HepG2 (cell line): ENCODE measurements around the gene ZNF343. TPM values are rescaled to one million over a fixed set of nuclear protein-coding genes. Genes with fewer than 3 reads are reported as not detected.

Experiments
- CBX1 ChIP-seq: IDR thresholded peaks from one replicate; pipeline ENCODE4 v1.6.1; 2016; ENCODE audit warnings: antibody characterized with exemption, low read depth
- DNMT1 ChIP-seq: sonication (generic); formaldehyde crosslinking; IDR thresholded peaks from 2 replicates; pipeline ENCODE4 v1.5.1; 2020; ENCODE audit warnings: mild to moderate bottlenecking, missing genetic modification reagents
- FIP1L1 ChIP-seq: fragments of 200-400 bp; formaldehyde crosslinking; IDR thresholded peaks from 2 replicates; pipeline ENCODE4 v1.6.1; 2018; ENCODE audit warnings: low read depth, mild to moderate bottlenecking, low read length, moderate library complexity, borderline replicate concordance; ENCODE audit not compliant: insufficient read depth
- GLI4 ChIP-seq: sonication (generic); formaldehyde crosslinking; IDR thresholded peaks from 2 replicates; pipeline ENCODE4 v1.5.1; 2020; ENCODE audit warnings: missing genetic modification reagents, mild to moderate bottlenecking, moderate library complexity, borderline replicate concordance
- GZF1 ChIP-seq: sonication (generic); formaldehyde crosslinking; IDR thresholded peaks from 2 replicates; pipeline ENCODE4 v1.5.1; 2020; ENCODE audit warnings: mild to moderate bottlenecking, missing genetic modification reagents
- ISX ChIP-seq: sonication (generic); formaldehyde crosslinking; conservative IDR thresholded peaks from 2 replicates; pipeline ENCODE4 v1.5.0; 2020; ENCODE audit warnings: missing genetic modification reagents
- KDM1A ChIP-seq: IDR thresholded peaks from 2 replicates; pipeline ENCODE4 v1.6.1; 2016; ENCODE audit warnings: missing compliant biosample characterization
- NCOA1 ChIP-seq: sonication (generic); formaldehyde crosslinking; IDR thresholded peaks from 2 replicates; pipeline ENCODE4 v1.9.0; 2021; ENCODE audit warnings: missing genetic modification reagents
- RBM22 ChIP-seq: fragments of 200-400 bp; formaldehyde crosslinking; optimal IDR thresholded peaks from 2 replicates; pipeline ENCODE3; 2017; ENCODE audit warnings: mild to moderate bottlenecking, low read length, moderate library complexity
- SAP130 ChIP-seq: IDR thresholded peaks from 2 replicates; pipeline ENCODE4 v1.6.1; 2016; ENCODE audit warnings: low read depth
- STAT5B ChIP-seq: sonication (generic); formaldehyde crosslinking; IDR thresholded peaks from 2 replicates; pipeline ENCODE4 v1.4.0; 2020; ENCODE audit warnings: missing genetic modification reagents
- THYN1 ChIP-seq: sonication (generic); formaldehyde crosslinking; IDR thresholded peaks from 2 replicates; pipeline ENCODE4 v1.8.1; 2023; ENCODE audit warnings: low read depth, mild to moderate bottlenecking, moderate library complexity, missing genetic modification reagents, borderline replicate concordance
- XBP1 ChIP-seq: sonication (generic); formaldehyde crosslinking; IDR thresholded peaks from 2 replicates; pipeline ENCODE4 v1.5.0; 2020; ENCODE audit warnings: missing genetic modification reagents
- ZNF121 ChIP-seq: sonication (generic); formaldehyde crosslinking; IDR thresholded peaks from 2 replicates; pipeline ENCODE4 v1.5.0; 2020; ENCODE audit warnings: mild to moderate bottlenecking, missing genetic modification reagents
- ZNF225 ChIP-seq: sonication (generic); formaldehyde crosslinking; IDR thresholded peaks from 2 replicates; pipeline ENCODE4 v1.4.0; 2020; ENCODE audit warnings: mild to moderate bottlenecking, missing genetic modification reagents
- ZNF264 ChIP-seq: sonication (generic); formaldehyde crosslinking; IDR thresholded peaks from 2 replicates; pipeline ENCODE4 v1.4.0; 2020; ENCODE audit warnings: missing genetic modification reagents
- ZNF33B ChIP-seq: sonication (generic); formaldehyde crosslinking; IDR thresholded peaks from 2 replicates; pipeline ENCODE4 v1.5.1; 2020; ENCODE audit warnings: mild to moderate bottlenecking, missing genetic modification reagents
- ZNF713 ChIP-seq: sonication (generic); formaldehyde crosslinking; IDR thresholded peaks from 2 replicates; pipeline ENCODE4 v1.4.0; 2020; ENCODE audit warnings: mild to moderate bottlenecking, missing genetic modification reagents
- ZNF749 ChIP-seq: sonication (generic); formaldehyde crosslinking; IDR thresholded peaks from 2 replicates; pipeline ENCODE4 v1.8.0; 2022; ENCODE audit warnings: mild to moderate bottlenecking, missing genetic modification reagents, moderate library complexity, borderline replicate concordance
- polyA plus RNA-seq, 8 experiments: library from polyadenylated mRNA; depleted of rRNA in 3 of 8; stranded (reverse) in 7 of 8; unstranded in 1 of 8; fragments of >200 nt; fragmentation: Illumina TruSeq in 4 of 8; extraction: Trizol in 4 of 8; gene quantifications; 2 replicates each; pipeline versions ENCODE4 v1.2.1 to v1.2.3, GENCODE V29; 2011 to 2016; ENCODE audit warnings: low read depth in 4 of 8, missing spikeins in 1 of 8, mixed read lengths in 1 of 8; ENCODE audit not compliant: insufficient read depth in 1 of 8
- total RNA-seq, 5 experiments: library from RNA; depleted of rRNA; stranded (reverse); fragments of >200 nt; fragmentation: Illumina TruSeq; extraction: Trizol; gene quantifications; 2 replicates each; pipeline ENCODE4 v1.2.3, GENCODE V29; 2016; ENCODE audit warnings: low read depth in 1 of 5
- TF ChIP-seq, protein P1 (sequence below): sonication (generic); formaldehyde crosslinking; IDR thresholded peaks from 2 replicates; pipeline ENCODE4 v1.4.0; 2020; ENCODE audit warnings: missing genetic modification reagents
- TF ChIP-seq, protein P2 (sequence below): sonication (generic); formaldehyde crosslinking; IDR thresholded peaks from 2 replicates; pipeline ENCODE4 v1.8.0; 2022; ENCODE audit warnings: mild to moderate bottlenecking, missing genetic modification reagents, moderate library complexity
- TF ChIP-seq, protein P3 (sequence below): IDR thresholded peaks from 2 replicates; pipeline ENCODE4 v1.6.1; 2012; ENCODE audit warnings: inconsistent platforms
- TF ChIP-seq, protein P4 (sequence below): sonication (generic); formaldehyde crosslinking; IDR thresholded peaks from 2 replicates; pipeline ENCODE4 v1.4.0; 2020; ENCODE audit warnings: mild to moderate bottlenecking, missing genetic modification reagents
- TF ChIP-seq, protein P5 (sequence below): sonication (generic); formaldehyde crosslinking; IDR thresholded peaks from 2 replicates; pipeline ENCODE4 v1.4.0; 2020; ENCODE audit warnings: missing genetic modification reagents

The ZNF343 gene
- total and polyA plus RNA-seq, 2 of the 13 experiments (the other 11 are each of a cell fraction or from before 2014, with no cell fraction given): 16.4 to 22.1 TPM

DNA sequence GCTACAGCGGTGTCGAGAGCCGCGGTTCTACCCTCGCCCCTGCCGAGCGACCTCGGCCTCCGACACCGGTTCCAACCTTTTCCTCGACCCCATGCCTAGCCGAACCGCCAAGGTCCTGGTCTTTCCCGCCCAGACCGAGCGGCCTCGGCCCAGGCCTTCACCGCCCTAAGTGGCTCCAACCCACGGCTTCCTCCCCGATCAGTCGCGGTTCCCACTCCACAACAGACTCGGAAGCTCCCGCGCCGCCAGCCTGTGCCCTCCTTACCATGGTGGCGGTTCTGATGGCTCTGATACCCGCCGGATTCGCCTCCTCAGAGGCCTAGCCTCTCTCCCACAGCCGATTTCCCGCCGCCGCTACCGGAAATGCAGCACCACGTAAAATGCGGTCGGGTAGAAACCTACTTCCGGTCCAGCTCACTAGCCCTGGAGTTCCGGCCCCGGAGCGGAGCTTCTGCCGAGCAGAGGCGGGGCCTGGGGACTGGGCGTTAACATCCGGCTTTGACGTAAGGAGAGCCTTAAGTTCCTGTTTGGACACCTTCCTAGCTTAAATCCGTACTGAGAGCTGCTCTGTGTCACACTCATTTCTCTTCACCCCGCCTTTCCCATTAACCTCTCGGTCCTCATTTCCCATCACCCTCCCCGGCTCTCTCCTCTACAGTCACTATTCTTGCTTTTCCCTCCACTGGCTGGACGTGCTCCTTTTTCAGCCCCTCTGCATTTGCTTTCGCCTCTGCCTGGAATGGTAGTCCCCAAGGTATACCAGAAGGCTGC is 38.1 kb downstream of the ZNF343 start, which contains the start of gene SNRPB (continued):
- TF ChIP-seq, protein P1, sequence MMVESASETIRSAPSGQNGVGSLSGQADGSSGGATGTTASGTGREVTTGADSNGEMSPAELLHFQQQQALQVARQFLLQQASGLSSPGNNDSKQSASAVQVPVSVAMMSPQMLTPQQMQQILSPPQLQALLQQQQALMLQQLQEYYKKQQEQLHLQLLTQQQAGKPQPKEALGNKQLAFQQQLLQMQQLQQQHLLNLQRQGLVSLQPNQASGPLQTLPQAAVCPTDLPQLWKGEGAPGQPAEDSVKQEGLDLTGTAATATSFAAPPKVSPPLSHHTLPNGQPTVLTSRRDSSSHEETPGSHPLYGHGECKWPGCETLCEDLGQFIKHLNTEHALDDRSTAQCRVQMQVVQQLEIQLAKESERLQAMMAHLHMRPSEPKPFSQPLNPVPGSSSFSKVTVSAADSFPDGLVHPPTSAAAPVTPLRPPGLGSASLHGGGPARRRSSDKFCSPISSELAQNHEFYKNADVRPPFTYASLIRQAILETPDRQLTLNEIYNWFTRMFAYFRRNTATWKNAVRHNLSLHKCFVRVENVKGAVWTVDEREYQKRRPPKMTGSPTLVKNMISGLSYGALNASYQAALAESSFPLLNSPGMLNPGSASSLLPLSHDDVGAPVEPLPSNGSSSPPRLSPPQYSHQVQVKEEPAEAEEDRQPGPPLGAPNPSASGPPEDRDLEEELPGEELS: peak; percentile 84
- TF ChIP-seq ZNF264 (CRISPR knock-in tag): peak; percentile 90; the same call in 1 of the 2 replicates
- TF ChIP-seq DNMT1 (CRISPR knock-in tag): peak; percentile 98
- TF ChIP-seq, protein P2, sequence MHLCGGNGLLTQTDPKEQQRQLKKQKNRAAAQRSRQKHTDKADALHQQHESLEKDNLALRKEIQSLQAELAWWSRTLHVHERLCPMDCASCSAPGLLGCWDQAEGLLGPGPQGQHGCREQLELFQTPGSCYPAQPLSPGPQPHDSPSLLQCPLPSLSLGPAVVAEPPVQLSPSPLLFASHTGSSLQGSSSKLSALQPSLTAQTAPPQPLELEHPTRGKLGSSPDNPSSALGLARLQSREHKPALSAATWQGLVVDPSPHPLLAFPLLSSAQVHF: peak; percentile 92; the same call in 1 of the 2 replicates
- peak; percentile 65 for TF ChIP-seq KDM1A
- peak; percentile 85 for TF ChIP-seq ZNF713 (CRISPR knock-in tag)
- TF ChIP-seq, protein P3, sequence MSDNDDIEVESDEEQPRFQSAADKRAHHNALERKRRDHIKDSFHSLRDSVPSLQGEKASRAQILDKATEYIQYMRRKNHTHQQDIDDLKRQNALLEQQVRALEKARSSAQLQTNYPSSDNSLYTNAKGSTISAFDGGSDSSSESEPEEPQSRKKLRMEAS: peak; percentile 99
- TF ChIP-seq, protein P4, sequence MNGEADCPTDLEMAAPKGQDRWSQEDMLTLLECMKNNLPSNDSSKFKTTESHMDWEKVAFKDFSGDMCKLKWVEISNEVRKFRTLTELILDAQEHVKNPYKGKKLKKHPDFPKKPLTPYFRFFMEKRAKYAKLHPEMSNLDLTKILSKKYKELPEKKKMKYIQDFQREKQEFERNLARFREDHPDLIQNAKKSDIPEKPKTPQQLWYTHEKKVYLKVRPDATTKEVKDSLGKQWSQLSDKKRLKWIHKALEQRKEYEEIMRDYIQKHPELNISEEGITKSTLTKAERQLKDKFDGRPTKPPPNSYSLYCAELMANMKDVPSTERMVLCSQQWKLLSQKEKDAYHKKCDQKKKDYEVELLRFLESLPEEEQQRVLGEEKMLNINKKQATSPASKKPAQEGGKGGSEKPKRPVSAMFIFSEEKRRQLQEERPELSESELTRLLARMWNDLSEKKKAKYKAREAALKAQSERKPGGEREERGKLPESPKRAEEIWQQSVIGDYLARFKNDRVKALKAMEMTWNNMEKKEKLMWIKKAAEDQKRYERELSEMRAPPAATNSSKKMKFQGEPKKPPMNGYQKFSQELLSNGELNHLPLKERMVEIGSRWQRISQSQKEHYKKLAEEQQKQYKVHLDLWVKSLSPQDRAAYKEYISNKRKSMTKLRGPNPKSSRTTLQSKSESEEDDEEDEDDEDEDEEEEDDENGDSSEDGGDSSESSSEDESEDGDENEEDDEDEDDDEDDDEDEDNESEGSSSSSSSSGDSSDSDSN (CRISPR knock-in tag): peak; percentile 100
- TF ChIP-seq ZNF33B (CRISPR knock-in tag): peak; percentile 100
- peak; percentile 84; the same call in 1 of the 2 replicates for TF ChIP-seq NCOA1 (CRISPR knock-in tag)
- TF ChIP-seq THYN1 (CRISPR knock-in tag): peak; percentile 95; the same call in 1 of the 2 replicates
- TF ChIP-seq, protein P5, sequence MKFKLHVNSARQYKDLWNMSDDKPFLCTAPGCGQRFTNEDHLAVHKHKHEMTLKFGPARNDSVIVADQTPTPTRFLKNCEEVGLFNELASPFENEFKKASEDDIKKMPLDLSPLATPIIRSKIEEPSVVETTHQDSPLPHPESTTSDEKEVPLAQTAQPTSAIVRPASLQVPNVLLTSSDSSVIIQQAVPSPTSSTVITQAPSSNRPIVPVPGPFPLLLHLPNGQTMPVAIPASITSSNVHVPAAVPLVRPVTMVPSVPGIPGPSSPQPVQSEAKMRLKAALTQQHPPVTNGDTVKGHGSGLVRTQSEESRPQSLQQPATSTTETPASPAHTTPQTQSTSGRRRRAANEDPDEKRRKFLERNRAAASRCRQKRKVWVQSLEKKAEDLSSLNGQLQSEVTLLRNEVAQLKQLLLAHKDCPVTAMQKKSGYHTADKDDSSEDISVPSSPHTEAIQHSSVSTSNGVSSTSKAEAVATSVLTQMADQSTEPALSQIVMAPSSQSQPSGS (CRISPR knock-in tag): peak; percentile 99
- TF ChIP-seq ISX (CRISPR knock-in tag): peak; percentile 97; the same call in 1 of the 2 replicates
- TF ChIP-seq FIP1L1: peak; percentile 94; the same call in 1 of the 2 replicates
- TF ChIP-seq ZNF225 (CRISPR knock-in tag): peak; percentile 99
- TF ChIP-seq ZNF749: peak; percentile 98; the same call in 1 of the 2 replicates
- peak; percentile 99 for TF ChIP-seq GLI4 (CRISPR knock-in tag)
- TF ChIP-seq ZNF121 (CRISPR knock-in tag): peak; percentile 83
- TF ChIP-seq XBP1: peak; percentile 91
- peak; percentile 100 for TF ChIP-seq CBX1
- TF ChIP-seq GZF1 (CRISPR knock-in tag): peak; percentile 85
- TF ChIP-seq STAT5B: no peak; the same call in 1 of the 2 replicates
- peak; percentile 98 for TF ChIP-seq RBM22
- TF ChIP-seq SAP130 (CRISPR knock-in tag): peak; percentile 98
